NCI-H1417 (cell line): ENCODE measurements around the gene R3HDM2.
A peak's percentile ranks its signal among the peaks of the same experiment; 100 is the strongest.
"Not testable (repeated sequence)": the region's sequence is repeated elsewhere in the genome, so short reads cannot be mapped to it uniquely, and the experiment has no call there.

ENCODE experiments used
- DNase-seq, 3 experiments: peaks; one replicate each; lab custom pipeline; 2025; lab: John Stamatoyannopoulos, UW

The R3HDM2 gene

DNA sequence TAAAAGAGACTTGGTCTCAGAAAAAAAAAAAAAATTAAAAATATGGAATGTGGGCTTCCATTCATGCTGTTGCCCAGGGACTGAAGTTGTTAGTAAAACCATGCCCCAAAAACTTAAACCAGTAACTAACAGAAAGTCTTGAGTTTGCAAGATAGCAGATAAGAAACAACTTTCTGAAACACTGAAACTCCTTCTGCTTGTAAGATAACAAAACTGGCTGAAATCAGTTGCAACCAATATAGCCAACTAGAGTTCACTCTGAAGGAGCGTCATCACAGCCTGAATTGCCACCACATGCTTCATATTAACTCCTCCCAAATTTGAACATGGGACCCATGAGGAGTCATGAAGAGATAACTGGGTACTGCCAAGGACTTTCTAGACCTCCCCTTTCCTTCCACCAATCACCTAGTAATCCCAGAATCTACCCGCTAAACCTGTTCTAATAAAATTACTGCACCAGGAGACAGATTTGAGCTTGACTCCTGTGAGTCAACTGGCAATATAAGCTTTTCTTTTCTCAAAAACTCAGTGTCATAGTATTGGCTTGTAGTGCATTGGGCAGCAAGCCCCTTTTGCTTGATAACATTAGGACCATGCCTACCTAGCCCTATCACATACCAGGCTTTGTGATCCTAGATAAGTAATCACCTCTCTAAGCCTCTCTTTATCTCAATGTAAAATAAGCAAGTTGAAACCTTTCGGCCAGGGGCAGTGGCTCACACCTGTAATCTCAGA lies 53.6 kb downstream of the R3HDM2 start:
- no peak for DNase-seq

DNA sequence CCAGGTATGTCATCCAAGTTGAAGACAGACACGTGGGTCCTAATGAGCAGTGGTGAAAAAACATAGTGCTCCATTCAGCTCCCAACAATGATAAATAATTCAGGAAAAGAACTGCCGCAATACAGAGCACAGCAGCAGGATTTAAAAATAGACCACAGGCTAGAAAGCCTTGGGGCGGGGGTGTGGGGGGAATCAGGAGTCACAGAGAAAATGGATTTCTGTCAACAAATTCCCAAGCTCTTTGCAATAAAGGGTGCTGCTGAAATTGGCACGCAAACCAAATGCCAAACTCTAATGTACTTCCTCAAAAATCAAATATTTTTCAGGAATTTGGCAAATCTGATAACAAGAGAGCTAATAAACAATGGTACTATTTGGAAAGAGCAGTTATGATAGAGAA lies 58.6 kb downstream of the R3HDM2 start:
- DNase-seq: no peak

DNA sequence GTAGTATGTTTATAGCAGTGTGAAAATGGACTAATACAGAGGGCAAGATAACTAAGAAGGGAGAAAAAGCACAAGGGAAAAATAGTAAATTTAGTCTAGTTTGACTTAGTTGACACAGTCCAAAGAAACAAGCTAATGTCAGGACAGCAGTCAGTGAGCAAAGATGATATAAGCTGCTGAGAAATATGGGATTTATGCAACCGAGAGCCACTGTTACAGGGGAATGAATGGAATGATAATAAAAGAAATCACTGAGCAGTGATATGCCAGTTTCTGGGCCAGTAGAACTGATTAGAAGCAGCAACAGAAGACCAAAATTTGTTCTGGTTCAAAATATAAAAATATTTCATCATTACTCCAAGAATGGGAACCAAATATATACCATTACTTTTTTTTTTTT lies 60.1 kb downstream of the R3HDM2 start:
- no peak for DNase-seq

DNA sequence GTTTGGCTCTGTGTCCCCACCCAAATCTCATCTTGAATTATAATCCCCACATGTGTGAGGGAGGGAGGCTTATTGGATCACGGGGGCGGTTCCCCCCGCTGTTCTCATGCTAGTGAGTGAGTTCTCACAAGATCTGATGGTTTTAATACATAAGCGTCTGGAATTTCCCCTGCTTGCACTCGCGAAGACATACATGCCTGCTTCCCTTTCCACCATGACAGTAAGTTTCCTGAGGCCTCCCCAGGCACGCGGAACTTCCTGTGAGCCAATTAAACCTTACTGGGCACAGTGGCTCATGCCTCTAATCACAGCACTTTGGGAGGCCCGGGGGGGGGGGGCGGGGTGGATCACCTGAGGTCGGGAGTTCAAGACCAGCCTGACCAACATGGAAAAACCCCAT lies 60.8 kb downstream of the R3HDM2 start:
- no peak for DNase-seq

DNA sequence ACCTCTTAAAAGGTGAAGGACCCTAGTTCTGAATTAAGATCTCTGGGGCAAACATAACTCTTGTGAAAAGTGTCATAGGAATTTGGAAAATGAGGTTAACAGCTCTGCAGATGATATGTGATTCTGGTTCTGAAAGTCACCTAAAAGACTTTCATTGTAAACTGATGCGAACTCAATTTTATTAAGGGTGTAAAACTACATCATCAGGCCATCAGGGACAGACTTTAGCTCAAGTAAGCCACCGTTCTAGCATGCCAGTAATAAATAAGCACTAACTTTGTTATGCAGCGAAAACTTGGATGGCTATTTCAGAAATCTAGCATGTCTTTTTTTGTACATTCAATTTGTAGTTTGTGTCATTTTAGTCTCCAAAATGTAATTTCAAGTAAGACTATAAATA lies 61.6 kb downstream of the R3HDM2 start:
- no peak for DNase-seq

DNA sequence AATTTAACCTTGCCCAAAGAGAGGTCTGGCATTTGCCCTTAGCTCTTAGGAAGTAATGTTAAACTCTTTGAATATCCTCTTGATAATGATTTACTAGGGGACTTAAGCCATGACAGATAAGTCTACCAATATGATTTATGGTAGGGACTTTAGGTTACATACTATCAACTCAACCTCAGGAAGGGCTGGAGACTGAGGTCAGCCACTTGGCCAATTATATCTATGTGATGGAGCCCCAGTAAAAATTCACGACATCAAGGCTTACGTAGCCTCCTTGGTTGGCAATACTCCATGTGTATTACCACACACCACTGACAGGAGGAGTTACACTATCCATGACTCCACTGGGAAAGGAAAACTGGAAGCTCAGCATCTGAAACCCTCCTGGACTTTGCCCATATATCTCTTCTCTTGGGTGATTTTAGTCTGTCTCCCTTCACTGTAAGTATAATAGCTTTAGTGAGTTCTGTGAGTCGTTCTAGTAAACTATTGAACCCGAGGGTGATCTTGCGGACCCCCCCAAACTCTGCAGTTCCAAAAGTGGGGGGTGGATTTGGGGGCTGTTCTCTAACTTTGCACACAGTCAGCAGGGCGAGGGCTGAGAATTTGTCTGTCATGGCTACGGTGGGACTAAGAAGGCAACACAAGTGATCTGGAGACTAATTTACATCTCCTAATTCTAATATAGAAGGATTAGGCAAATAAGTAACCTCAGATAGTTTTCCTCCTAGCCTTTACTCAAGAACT lies 62.3 kb downstream of the R3HDM2 start:
- no peak for DNase-seq

DNA sequence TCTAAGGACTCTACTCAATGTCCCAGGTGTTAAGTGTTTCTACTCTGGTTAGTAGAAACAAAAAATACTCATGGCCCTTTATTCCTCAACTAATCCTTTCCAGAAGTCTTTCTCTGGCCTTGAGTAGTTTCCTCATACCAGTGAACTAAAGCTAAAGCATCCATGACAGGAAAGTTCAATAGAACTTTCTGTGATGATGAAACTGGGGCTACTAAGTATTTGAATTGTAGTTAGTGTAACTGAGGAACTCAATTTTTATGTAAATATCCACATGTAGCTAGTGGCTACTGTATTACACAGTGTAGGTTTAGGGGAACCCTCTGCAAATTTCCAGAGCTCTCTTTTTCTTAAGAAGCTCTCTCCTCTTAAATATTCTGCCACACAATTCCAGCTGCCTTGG lies 63.7 kb downstream of the R3HDM2 start:
- no peak for DNase-seq

DNA sequence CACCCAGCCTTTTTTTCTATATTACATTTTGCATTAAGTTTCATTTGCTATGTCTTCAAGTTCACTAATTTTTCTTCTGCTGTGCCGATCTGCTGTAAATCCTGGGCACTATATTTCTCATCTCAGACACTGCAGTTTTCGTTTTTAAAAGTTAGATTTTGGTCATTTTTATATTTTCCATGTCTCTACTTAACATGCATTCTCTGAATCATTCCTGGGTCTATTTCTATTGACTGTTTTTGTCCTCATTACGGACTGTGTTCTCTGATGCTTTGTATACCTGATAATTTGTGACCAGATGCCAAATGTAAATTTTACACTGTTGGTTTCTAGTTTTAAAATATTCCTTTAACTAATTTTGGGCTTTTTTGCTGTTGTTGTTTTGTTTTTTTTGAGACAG lies 64.5 kb downstream of the R3HDM2 start:
- no peak for DNase-seq

DNA sequence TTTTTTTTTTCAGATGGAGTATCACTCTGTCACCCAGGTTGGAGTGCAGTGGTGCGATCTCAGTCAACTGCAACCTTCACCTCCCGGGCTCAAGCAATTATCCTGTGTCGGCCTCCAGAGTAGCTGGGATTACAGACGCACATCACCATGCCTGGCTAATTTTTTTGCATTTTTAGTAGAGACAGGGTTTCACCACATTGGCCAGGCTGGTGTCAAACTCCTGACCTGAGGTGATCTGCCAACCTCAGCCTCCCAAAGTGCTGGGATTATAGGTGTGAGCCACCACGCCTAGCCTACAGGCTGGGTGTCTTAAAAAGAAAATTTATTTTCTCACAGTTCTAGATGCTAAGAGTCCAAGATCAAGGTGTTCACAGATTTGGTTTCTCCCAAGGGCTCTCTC lies 66.7 kb downstream of the R3HDM2 start:
- DNase-seq: not testable (repeated sequence)

DNA sequence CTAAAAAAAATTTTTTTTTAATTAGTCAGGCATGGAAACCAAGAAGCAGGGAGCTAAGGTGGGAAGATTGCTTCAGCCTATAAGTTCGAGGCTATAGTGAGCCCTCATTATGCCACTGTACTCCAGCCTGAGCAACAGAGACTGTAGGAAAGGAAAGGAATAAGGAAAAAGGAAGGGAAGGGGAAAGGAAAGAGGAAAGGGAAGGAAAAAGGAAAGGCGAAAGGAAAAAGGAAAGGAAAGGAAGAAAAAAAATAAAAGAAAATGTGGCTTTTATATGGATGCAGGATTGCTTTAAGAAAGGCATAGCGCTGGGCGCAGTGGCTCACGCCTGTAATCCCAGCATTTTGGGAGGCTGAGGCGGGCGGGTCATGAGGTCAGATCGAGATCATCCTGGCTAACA lies 70.4 kb downstream of the R3HDM2 start:
- DNase-seq: no peak

DNA sequence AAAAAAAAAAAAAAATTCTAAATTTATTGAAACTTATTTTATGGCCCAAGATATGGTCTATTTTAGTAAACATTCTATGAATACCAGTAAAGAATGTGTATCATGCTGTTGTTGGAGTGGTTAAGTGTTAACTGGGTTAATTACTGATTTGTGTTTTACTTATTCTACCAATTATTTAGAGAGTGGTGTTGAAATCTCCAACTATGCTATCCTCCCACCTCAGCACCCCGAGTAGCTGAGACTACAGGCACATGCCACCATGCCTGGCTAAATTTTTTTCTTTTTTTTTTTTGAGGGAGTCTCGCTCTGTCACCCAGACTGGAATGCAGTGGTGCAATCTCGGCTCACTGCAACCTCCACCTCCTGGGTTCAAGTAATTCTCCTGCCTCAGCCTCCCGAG lies 72.2 kb downstream of the R3HDM2 start:
- DNase-seq: no peak

DNA sequence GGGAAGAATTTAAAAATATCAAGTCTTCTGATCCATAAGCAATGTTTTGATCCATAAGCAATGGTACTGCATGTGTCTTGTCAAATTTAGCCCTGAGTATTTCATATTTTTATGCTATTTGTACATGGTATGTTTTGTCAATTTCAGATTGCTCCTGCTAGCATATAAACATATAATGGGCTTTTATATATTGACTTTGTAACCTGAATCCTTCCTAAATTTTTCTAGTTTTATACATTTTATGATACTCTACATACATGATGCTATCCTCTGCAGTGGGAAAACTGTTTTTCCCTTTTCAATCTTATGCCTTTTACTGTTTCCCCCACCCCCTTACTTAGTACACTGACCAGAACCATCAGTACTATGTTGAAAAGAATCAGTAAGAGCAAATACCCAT lies 75.1 kb downstream of the R3HDM2 start:
- DNase-seq: no peak

DNA sequence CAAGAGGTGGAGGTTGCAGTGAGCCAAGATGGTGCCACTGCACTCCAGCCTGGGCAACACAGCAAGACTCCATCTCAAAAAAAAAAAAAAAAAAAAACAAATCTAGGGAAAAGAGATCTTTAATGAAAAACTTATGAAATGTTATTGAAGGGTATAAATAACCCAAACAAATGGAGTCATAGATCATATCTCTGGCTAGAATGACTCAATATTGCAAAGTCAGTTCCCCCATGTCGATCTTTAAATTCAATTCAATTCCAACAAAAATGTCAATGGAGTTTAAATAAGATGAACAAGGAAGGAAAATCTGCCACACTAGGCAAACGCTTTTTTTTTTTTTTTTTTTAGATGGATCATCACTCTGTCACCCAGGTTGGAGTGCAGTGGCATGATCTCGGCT lies 78.7 kb downstream of the R3HDM2 start:
- no peak for DNase-seq

DNA sequence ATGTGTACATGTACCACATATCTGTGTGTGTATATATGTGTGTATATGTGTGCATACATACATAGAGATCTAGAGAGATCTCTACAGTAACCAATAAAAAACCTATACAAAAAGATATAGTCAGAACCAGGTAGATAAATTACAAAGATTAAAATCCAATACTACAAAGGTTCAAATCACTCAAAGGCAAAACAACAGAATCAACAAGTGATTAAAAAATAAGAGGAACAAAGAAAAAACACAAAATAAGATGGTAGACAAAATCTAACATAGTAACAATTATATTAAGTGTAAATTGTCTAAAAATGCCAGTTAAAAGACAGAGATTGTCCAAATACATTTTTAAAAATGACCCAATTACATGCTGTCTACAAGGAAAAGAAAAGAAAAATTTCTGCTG lies 83.6 kb downstream of the R3HDM2 start:
- DNase-seq: no peak

DNA sequence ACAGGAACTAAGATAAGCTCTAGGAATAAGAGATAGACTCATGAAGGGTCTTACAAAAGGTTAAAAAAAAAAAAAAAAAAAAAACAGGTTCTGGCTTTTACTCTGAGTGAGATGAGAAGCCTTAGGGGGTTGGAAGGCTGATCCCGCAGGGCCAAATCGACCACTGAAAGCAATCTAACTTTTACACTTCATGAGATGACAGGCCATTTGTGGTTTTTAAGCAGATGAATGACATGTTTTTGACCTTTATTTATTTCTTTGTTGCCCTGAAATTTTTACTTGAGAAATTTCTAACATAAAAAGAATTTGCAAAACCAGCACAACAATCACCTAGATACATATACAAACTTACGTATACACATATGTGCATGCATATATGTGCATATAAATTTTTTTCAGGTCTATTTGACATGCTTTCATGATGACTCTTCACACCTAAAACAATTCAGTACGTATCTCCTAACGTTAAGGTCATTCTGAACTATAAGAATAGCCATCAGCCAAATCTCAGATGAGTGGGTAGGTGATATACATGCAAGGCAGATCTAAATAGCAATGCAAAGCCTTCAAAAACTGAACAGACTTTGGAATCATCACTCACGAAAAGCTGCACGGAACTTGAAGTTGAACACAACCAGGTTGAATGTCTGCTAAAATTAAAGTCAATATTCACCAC lies 87.0 kb downstream of the R3HDM2 start:
- DNase-seq: no peak

DNA sequence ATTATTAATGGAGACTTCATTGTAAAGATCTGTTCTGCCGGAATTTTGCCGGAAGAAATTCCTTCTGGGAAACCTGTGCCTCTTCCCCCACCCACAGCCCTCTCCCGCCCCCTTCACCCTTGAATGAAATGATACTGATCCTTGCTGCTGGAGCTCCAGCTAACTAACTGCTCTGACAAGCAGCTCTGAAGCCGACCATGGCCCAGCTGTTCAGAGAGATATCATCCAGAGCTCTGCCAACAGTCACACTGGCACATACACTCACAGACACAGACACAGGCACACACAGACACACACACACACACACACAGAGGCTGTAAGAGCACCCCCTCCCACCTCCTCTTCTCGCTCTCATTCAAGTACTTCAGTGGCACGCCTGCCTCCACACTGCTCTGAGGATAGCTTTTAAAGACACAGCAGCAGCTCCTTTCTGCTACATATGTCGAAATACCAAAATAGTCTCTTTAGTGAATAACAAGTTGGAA lies 88.6 kb downstream of the R3HDM2 start:
- peak in 2 of 3 experiments; percentile 39 to 61 for DNase-seq

DNA sequence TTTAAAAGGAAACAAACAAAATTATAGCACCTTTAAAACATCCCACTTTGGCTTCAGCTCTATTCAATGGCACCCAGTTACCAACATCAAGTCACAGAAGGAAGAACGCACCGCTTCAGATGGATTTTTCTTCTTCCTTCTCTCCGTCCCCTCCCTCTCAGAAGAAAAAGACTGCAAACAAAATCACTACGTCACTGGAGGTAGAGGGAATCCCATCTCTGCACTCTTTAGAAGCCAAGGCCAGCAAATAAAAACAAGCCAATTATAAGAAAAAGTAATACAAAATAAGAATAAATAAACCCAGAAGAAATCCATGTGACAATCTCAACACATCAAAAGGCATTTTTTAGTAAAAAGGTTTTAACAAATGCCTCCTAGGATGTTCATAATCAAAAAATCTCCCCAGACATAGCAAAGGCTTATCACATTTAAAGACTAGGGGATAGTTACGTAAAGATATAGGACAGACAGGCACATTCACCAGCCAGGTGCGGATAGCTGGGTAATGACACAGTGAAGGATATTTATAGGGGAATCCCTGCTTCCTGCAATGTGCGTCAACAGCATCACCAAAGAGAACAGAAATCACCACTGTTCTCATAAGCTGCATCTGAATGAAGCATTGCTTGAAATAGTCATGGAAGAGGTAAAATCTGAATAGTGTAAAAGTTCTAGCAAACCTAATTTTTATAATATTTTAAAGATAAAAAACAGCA lies 89.4 kb downstream of the R3HDM2 start:
- peak in 1 of 3 experiments; percentile 13 for DNase-seq

DNA sequence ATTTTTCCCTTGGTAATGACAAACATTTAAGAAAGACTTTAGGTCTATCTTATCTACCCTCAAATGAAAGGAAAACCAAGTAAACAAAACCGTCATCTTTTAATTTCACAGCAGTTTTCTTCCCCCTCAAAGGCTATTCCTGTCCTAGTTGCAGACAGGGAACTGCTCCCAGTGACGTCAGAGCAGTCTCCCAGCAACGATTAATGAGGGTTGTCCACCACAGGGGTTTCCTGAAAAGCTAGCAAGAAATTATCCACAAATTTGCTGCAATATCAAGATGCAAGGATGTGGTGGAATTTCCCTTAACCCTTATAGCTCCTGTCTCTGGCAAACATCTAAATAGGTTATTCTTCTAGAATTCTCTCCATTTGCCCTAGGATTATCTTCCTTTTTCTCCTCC lies 90.7 kb downstream of the R3HDM2 start:
- DNase-seq: peak in 2 of 3 experiments; percentile 24 to 63

DNA sequence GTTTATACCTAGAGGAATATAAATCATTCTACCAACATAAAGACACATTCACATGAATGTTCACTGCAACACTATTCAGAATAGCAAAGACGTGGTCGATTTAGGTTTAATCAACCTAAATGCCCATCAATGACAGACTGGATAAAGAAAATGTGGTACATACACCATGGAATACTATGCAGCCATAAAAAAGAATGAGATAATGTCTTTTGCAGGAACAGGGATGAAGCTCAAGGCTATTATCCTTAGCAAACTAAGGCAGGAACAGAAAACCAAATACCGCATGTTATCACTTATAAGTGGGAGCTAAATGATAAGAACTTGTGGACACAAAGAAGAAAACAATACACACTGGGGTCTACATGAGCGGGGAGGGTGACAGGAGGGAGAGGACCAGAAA lies 94.5 kb downstream of the R3HDM2 start:
- not testable (repeated sequence) for DNase-seq

DNA sequence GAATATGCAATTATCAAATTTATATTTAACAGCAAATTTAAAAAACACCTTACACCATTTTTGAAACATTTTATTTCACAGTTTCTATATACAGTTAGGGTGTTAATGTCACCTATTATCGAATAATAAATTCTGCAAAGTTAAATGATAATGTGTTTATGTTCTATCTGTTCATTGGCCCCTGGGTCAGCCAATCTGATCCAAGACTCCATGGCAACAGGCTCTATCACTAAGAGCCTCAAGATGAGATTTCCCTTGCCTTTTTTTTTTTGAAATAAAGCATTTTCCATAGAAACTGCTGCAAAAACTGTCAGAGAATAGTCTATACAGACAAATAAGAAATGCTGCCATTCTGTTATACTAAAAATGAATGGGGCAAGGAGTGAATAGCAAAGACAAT lies 96.6 kb downstream of the R3HDM2 start:
- no peak for DNase-seq

DNA sequence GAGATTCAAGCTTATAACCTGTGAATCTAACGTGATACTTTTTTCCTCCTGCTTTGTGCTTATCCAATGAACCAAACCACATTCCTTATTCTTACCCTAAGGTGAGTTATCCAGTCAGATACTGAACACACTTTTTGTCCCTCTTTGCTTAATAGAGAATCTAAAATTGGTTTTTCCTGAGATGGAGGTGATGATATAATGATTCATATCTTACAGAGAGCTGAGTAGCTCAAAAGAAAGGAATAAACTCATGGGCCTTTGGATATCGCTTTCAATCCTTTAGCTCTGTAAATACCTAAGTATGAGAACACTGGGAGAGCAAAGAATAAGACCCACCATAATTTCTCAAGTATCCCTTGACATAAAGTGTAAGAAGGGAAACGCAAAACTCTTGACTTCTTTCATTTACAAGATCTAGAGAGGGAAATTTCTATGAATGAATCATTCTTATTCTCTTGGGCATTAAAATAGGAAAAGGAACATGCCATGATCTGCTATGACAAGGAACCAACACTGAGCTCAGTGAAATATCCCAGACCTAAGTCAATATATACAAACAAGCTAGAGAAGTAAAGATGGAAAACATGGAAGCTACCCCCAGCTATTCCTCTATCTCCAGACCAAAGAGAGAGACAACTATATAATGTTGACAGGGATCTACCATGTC lies 98.1 kb downstream of the R3HDM2 start:
- no peak for DNase-seq

DNA sequence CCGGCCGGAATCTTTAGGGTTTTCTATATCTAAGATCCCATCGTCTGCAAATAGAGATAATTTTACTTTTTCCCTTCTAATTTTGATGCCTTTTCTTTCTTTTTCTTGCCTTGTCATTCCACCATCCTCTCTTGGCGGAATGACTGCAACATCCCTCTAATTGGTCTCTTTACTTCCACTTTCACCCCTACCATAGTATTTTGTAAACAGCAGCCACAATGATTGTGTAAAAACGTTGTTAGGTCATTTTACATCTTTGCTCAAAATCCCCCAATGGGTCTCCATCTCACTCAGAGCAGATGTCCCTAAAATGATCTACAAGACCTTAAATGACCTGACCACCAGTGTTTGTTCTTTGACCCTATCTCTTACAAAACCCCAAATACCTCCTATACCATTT lies 99.9 kb downstream of the R3HDM2 start:
- no peak for DNase-seq
